ENCODE measurements around the gene EFNB3. TPM values are rescaled to one million over a fixed set of nuclear protein-coding genes. Genes with fewer than 3 reads are reported as not detected.

EFNB3 gene
- total and polyA plus RNA-seq, 2 of the 13 experiments (the other 11 are each of a cell fraction or from before 2014, with no cell fraction given): 0.07 to 0.25 TPM

DNA sequence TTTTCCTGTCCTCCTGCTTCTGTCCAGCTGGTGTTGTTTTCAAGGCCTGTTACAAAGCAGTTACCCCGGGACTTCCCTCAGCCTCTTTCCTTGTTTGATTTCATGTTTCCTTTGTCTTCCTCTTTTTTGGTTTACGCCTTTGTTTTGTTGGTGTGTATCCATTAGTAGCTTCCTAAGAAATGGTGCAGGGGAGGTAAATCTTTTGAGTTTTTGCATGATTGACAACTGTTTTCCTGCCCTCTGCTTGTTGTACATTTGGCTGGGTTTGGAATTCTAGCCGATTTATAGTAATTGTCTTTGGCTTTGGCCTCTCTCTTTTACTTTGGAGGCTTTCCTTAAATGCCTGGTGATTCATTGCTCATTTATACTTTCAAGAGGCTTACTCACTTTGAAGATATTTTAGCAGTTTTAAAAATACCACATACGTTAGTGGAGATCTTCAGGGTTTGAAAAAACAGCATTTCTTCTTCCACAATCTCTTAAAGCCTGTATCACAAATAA, 45.4 kb downstream of the EFNB3 start (continued):
- no peak for TF ChIP-seq ZNF646 (CRISPR knock-in tag; IDR thresholded peaks at IDR 0.05)
- TF ChIP-seq KIAA2018 (CRISPR knock-in tag; IDR thresholded peaks at IDR 0.05; ENCODE audit: borderline replicate concordance): no peak
- no peak for TF ChIP-seq TOPORS (CRISPR knock-in tag; IDR thresholded peaks at IDR 0.05)
- no peak for TF ChIP-seq EHMT2 (IDR thresholded peaks at IDR 0.05; ENCODE audit: borderline replicate concordance, low read depth, low read length)
- TF ChIP-seq RBM22 (optimal IDR thresholded peaks at IDR 0.05; ENCODE audit: low read length): no peak
- no peak for TF ChIP-seq SMYD3 (CRISPR knock-in tag; IDR thresholded peaks at IDR 0.05)
- TF ChIP-seq ZNF781 (CRISPR knock-in tag; IDR thresholded peaks at IDR 0.05; ENCODE audit: borderline replicate concordance, not compliant biosample characterization): no peak
- TF ChIP-seq REL (CRISPR knock-in tag; conservative IDR thresholded peaks at IDR 0.05): no peak
- no peak for TF ChIP-seq HDAC2 (CRISPR knock-in tag; IDR thresholded peaks at IDR 0.05)
- no peak for TF ChIP-seq EED (CRISPR knock-in tag; IDR thresholded peaks at IDR 0.05)

Data from HepG2 (cell line).